Posterior vena cava (tissue), 2 donors: Measurements from ENCODE around the gene WDR74. TPM values are rescaled to one million over a fixed set of nuclear protein-coding genes. Genes with fewer than 3 reads are reported as not detected.

ENCODE experiments used
- DNase-seq: peaks from one replicate; pipeline ENCODE4 v3.0.0-alpha.2; 2020; ENCODE audit warnings: low spot score
- intact Hi-C, 2 donors: fragments of 100-400 bp; cut with DNase I; formaldehyde crosslinking; loops; one replicate each; pipeline versions ENCODE4 v1.14.1 to v1.14.2; 2022 to 2023
- total RNA-seq, 2 donors: library from RNA; stranded (reverse); fragmentation: NEBNext Ultra II Directional; extraction: Animal tissue kit (Norgen Biotek cat#: 25700); gene quantifications; one replicate each; pipeline ENCODE4 v1.2.1, GENCODE V29; 2021
- donor health status: DM: yes; HTN: yes; CAD: no.
- donor health status: DM: yes; HTN: yes; CAD: no.

Gene WDR74
- total RNA-seq, 2 donors from 2014 or later: 38.5 to 45.6 TPM

- intact Hi-C loops: no loop called here
- DNase-seq: no peak
These were observed 32.7 kb downstream of the WDR74 start for GRCh38 chr11:62806611-62807121.

GRCh38 chr11:62805961-62806441 is 33.4 kb downstream of the WDR74 start:
- intact Hi-C loops: no loop called here
- DNase-seq: no peak

GRCh38 chr11:62805076-62805892 is 34.1 kb downstream of the WDR74 start, which contains the start of gene NXF1:
Gene NXF1 (minus strand): TSS chr11:62805440. CDS start chr11:62805356, 84 bp downstream.
- peak; percentile 99 for DNase-seq
- intact Hi-C loops: no loop called here

- intact Hi-C loops: no loop called here
- no peak for DNase-seq
These were observed 34.9 kb downstream of the WDR74 start for GRCh38 chr11:62804310-62805075.

- no peak for DNase-seq
- intact Hi-C loops: no loop called here
These were observed 38.3 kb downstream of the WDR74 start for GRCh38 chr11:62801071-62801470.

- DNase-seq: peak; percentile 74
- intact Hi-C loops: loop anchor here in 1 of 2 donors (5.0 kb wide), 1 partner anchor 837 kb away; no protein-coding TSS in a partner anchor
These were observed 39.9 kb downstream of the WDR74 start for GRCh38 chr11:62799486-62799885.

GRCh38 chr11:62796281-62796680 is 43.1 kb downstream of the WDR74 start:
- intact Hi-C loops: loop anchor here in 1 of 2 donors (5.0 kb wide), 1 partner anchor 834 kb away; no protein-coding TSS in a partner anchor
- DNase-seq: peak; percentile 17

- peak; percentile 31 for DNase-seq
- intact Hi-C loops: no loop called here
These were observed 45.1 kb downstream of the WDR74 start for GRCh38 chr11:62794201-62794775.

- intact Hi-C loops: no loop called here
- DNase-seq: peak; percentile 72
These were observed 47.2 kb downstream of the WDR74 start for GRCh38 chr11:62792202-62792575.

- intact Hi-C loops: no loop called here
- DNase-seq: peak; percentile 95
These were observed 47.7 kb downstream of the WDR74 start, which contains the start of gene TMEM223 for GRCh38 chr11:62791501-62792201. Gene TMEM223 (minus strand): TSS chr11:62792006. CDS start chr11:62791994, 12 bp downstream.

- no peak for DNase-seq
- intact Hi-C loops: loop anchor here (5.0 to 10.0 kb wide), 3 partner anchors 45 to 75 kb away; partner anchors contain the start of genes STX5 (in 1 of the 2), TEX54 (in 1 of the 2) and WDR74 (in 1 of the 2)
These were observed 49.8 kb downstream of the WDR74 start for GRCh38 chr11:62789576-62789975.

- intact Hi-C loops: loop anchor here (5.0 to 10.0 kb wide), 3 partner anchors 46 to 76 kb away; partner anchors contain the start of genes STX5 (in 1 of the 2), TEX54 (in 1 of the 2) and WDR74 (in 1 of the 2)
These were observed 50.4 kb downstream of the WDR74 start for GRCh38 chr11:62788991-62789390.

GRCh38 chr11:62787005-62787759 is 52.2 kb downstream of the WDR74 start, which contains the start of gene TMEM179B:
Gene TMEM179B (plus strand): TSS chr11:62787402. CDS start chr11:62787432, 30 bp downstream.
- intact Hi-C loops: loop anchor here (5.0 to 10.0 kb wide), 3 partner anchors 48 to 78 kb away; partner anchors contain the start of genes STX5 (in 1 of the 2), TEX54 (in 1 of the 2) and WDR74 (in 1 of the 2)
- peak; percentile 99 for DNase-seq

More at GRCh38 chr11:62788991-62789390, 50.4 kb downstream of the WDR74 start:
- peak; percentile 59 for DNase-seq

- intact Hi-C loops: loop anchor here (5.0 to 10.0 kb wide), 3 partner anchors 48 to 78 kb away; partner anchors contain the start of genes STX5 (in 1 of the 2), TEX54 (in 1 of the 2) and WDR74 (in 1 of the 2)
- peak; percentile 97 for DNase-seq
These were observed 52.9 kb downstream of the WDR74 start for GRCh38 chr11:62786318-62787004.
